Heart right ventricle (tissue), 16 donors: ENCODE measurements around the gene STK24. TPM values are rescaled to one million over a fixed set of nuclear protein-coding genes. Genes with fewer than 3 reads are reported as not detected.

Experiments
- ATAC-seq, 8 donors: fragments of 200-7000 bp; cut with Tn5 transposase; one replicate each; pipeline ENCODE4 v1.9.1; 2020; ENCODE audit warnings: mild to moderate bottlenecking in 8 of 8, moderate library complexity in 8 of 8, moderate number of reproducible peaks in 1 of 8
- DNase-seq, 2 donors: peaks; one replicate each; pipeline ENCODE4 v3.0.0-alpha.2; 2020
- H3K27ac ChIP-seq, 10 donors: fragments of 200-600 bp; sonication (generic) in 2 of 10; one replicate each; pipeline versions ENCODE4 v1.5.0 to v1.8.0; 2020 to 2022; ENCODE audit warnings: mild to moderate bottlenecking in 3 of 10
- H3K27me3 ChIP-seq, 7 donors: fragments of 200-600 bp; one replicate each; pipeline ENCODE4 v1.8.0; 2021 to 2022; ENCODE audit warnings: mild to moderate bottlenecking in 2 of 7
- H3K36me3 ChIP-seq, 9 donors: fragments of 200-600 bp; sonication (generic) in 1 of 9; one replicate each; pipeline versions ENCODE4 v1.5.0 to v1.8.0; 2020 to 2022; ENCODE audit warnings: mild to moderate bottlenecking in 2 of 9
- H3K4me1 ChIP-seq, 9 donors: fragments of 200-600 bp; sonication (generic) in 1 of 9; one replicate each; pipeline versions ENCODE4 v1.5.0 to v1.8.0; 2020 to 2022; ENCODE audit warnings: mild to moderate bottlenecking in 4 of 9
- H3K4me3 ChIP-seq, 10 donors: fragments of 200-600 bp; sonication (generic) in 2 of 10; one replicate each; pipeline versions ENCODE4 v1.5.0 to v1.8.0; 2020 to 2022; ENCODE audit warnings: mild to moderate bottlenecking in 7 of 10, moderate library complexity in 2 of 10
- H3K9me3 ChIP-seq, 11 donors: fragments of 200-600 bp in 10 of 11; sonication (generic) in 2 of 11; one replicate each; pipeline versions ENCODE4 v1.5.0 to v1.8.0; 2013 to 2022; ENCODE audit warnings: mild to moderate bottlenecking in 2 of 11, control low read depth in 1 of 11, moderate library complexity in 1 of 11
- WGBS, 2 donors: extraction: QIAGEN DNeasy Blood & Tissue Kit; methylation state at CpG; one replicate each; pipeline ENCODE4 v1.1.7; 2013; ENCODE audit warnings: inconsistent platforms in 1 of 2; 5-methylcytosine and 5-hydroxymethylcytosine counted together
- intact Hi-C, 10 donors: fragments of 100-400 bp; cut with DNase I; formaldehyde crosslinking; loops; one replicate each; pipeline versions ENCODE4 v1.11.1 to v1.14.2; 2022
- polyA plus RNA-seq, 2 donors: library from polyadenylated mRNA; stranded (reverse); fragments of 200-250 nt; gene quantifications; one replicate each; pipeline ENCODE4 v1.2.3, GENCODE V29; 2013
- total RNA-seq, 10 donors: library from RNA; stranded (reverse); fragmentation: NEBNext Ultra II Directional in 3 of 10; extraction: Animal tissue kit (Norgen Biotek cat#: 25700) in 3 of 10; gene quantifications; one replicate each; pipeline versions ENCODE4 v1.2.1 to v1.2.4, GENCODE V29; 2021 to 2023
- TF ChIP-seq, protein P1 (sequence below), 9 donors: fragments of 200-600 bp; sonication (generic) in 2 of 9; IDR thresholded peaks; one replicate each; pipeline versions ENCODE4 v1.5.0 to v1.8.0; 2021 to 2022; ENCODE audit warnings: antibody characterized with exemption in 9 of 9, mild to moderate bottlenecking in 5 of 9, moderate library complexity in 1 of 9
- donor health status: Arrhythmogenic right ventricular cardiomyopathy.
- donor health status: ischemic (EF 13 %, LVEDD 7.1; RV severe dilation, severe dysfunction).
- donor health status: healthy with polysubstance abuse.
- donor health status: DM: no; HTN: yes; CAD: no.
- donor health status: DM: no; HTN: no; CAD: no.
- donor health status: ischemic (EF 25% LVEDD 6.9; RV normal size, moderate dysfunction).
- donor health status: ischemic (EF 25% LVEDD 5.7; RV mildly dilated, moderate dysfunction).
- donor health status: healthy.
- donor health status: DM: yes; HTN: yes; CAD: no.
- donor health status: Ischemic cardiomyopathy.
- donor health status: ischemic (EF 35%, LVEDD 5.7; RV mildly dilated, moderate dysfunction).
- donor health status: nonischemic (EF 11% LVEDD 7.7; RV severe dilation, severe dysfunction).
- donor health status: DM: yes; HTN: yes; CAD: no.
- donor health status: PGD.
- donor health status: ischemic (EF 29% LVEDD 5.4; RV normal size, mild dysfunction).
- donor health status: nonischemic (EF 23%, LVEDD 6.1; RV moderate dilation, normal function).

The STK24 gene
- total and polyA plus RNA-seq, 12 donors, result 20.8 to 72.9 (median 61.5) TPM

DNA sequence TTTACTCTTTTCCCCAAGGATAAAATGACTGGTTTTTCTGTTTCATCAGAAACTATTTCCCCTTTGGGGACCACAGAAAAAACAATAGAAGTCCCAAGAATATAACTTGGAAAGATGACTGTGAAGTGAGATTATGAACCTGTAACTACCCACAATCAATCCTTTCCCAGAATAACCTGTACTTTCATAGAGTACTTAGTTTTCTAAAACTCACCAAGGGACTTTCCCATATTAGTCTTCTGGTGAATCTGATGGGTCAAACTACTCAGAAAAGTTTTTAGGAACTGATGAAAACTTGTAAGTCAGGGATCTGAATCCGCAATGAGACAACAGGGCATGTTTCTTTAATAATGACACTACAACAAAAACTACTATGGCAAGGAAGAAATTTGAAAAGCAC lies 62.6 kb downstream of the STK24 start:
- intact Hi-C loops, result no loop called here
- H3K27ac ChIP-seq, result no peak overlapping the region
- H3K36me3 ChIP-seq, result peaks cover 0 to 34% (median 3%) of the 10 kb centered on the region in 9 donors
- WGBS, 2 donors, result 91 to 96% methylated on average over 1 of the region's 1 CpG
- DNase-seq (no peak), ATAC-seq (no peak)
- H3K4me3 ChIP-seq, result no peak overlapping the region
- peaks cover 0 to 69% (median 46%) of the 10 kb centered on the region in 9 donors for H3K4me1 ChIP-seq
- H3K9me3 ChIP-seq, result no peaks in the 10 kb centered on the region
- TF ChIP-seq, protein P1, sequence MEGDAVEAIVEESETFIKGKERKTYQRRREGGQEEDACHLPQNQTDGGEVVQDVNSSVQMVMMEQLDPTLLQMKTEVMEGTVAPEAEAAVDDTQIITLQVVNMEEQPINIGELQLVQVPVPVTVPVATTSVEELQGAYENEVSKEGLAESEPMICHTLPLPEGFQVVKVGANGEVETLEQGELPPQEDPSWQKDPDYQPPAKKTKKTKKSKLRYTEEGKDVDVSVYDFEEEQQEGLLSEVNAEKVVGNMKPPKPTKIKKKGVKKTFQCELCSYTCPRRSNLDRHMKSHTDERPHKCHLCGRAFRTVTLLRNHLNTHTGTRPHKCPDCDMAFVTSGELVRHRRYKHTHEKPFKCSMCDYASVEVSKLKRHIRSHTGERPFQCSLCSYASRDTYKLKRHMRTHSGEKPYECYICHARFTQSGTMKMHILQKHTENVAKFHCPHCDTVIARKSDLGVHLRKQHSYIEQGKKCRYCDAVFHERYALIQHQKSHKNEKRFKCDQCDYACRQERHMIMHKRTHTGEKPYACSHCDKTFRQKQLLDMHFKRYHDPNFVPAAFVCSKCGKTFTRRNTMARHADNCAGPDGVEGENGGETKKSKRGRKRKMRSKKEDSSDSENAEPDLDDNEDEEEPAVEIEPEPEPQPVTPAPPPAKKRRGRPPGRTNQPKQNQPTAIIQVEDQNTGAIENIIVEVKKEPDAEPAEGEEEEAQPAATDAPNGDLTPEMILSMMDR (IDR thresholded peaks at IDR 0.05), result no peak
- H3K27me3 ChIP-seq, result no peaks in the 10 kb centered on the region

DNA sequence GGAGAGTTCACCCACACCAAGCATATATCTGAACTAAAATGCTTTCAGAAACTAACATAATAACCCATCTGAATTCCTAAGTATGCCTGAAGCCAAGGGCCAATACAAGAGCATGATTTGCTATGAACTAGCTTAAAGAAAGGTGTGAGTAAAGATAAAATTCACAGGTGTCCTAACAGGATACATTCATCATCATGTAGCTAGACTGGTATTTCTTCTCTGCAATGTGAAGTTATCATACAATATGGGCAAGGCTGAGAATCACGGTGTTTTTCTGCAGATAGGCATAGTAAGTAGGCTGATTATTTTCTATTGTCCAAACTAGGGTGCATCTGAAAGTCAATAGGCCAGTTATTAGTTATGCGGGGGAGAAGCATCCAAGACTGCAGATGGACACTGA lies 63.1 kb downstream of the STK24 start:
- 87 to 93% methylated on average over 2 of the region's 2 CpGs for WGBS, 2 donors
- no peak overlapping the region for H3K27ac ChIP-seq
- no peak overlapping the region for H3K4me3 ChIP-seq
- H3K27me3 ChIP-seq, result no peaks in the 10 kb centered on the region
- H3K36me3 ChIP-seq, result peaks cover 0 to 32% (median 3%) of the 10 kb centered on the region in 9 donors
- peaks cover 0 to 71% (median 50%) of the 10 kb centered on the region in 9 donors for H3K4me1 ChIP-seq
- TF ChIP-seq, protein P1 (IDR thresholded peaks at IDR 0.05), result no peak
- intact Hi-C loops, result no loop called here
- ATAC-seq, result no peak
- H3K9me3 ChIP-seq, result no peaks in the 10 kb centered on the region
- no peak for DNase-seq

DNA sequence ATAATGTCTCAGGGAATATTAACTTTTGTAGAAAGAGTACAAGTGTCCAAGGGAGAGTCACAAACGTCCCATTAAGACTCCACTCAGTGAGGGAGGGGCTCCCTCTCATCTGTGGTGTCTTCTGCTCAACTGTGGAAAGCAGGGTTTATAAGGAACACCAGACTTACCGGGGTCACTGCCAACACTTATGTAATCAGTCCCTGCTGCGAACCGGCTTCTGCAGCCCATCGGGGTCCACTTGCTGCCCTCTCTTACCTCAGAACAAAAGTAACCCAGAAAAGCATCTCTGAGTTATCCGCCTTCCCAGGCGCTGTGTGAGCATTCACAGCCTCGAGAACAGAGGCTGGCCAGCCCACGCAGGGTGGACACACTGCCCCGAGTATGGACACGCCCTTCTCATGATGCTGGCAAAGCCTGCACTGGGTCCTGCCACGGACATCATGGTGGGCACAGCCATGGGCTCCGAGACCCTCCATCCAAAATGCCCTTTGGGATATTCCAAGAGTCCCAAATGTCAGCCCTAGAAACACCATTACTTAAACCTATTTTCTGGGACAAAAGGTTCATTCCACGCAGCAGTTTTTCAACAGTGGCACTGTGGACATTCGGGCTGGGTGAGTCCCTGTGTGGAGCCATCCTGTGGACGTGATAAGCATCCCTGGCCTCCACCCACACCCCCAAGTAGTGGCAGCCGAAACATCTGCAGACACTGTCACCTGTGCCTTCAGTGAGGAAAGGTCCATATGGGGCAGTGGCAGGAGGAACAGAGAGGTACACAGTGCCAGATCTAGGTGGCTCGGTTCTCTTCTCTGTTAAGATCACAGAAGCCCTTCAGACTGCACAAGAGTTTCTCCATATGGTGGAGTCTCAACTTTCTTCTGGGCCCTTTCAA lies 63.9 kb downstream of the STK24 start:
- H3K4me1 ChIP-seq, result peaks cover 4 to 75% (median 58%) of the 10 kb centered on the region in 9 donors
- H3K27me3 ChIP-seq, result no peaks in the 10 kb centered on the region
- DNase-seq (no peak), ATAC-seq (peak in 1 of 8 donors; percentile 8)
- H3K9me3 ChIP-seq, result no peaks in the 10 kb centered on the region
- TF ChIP-seq, protein P1 (IDR thresholded peaks at IDR 0.05), result no peak
- H3K4me3 ChIP-seq, result no peak overlapping the region
- peaks cover 0 to 25% (median 3%) of the 10 kb centered on the region in 9 donors for H3K36me3 ChIP-seq
- H3K27ac ChIP-seq, result no peak overlapping the region
- intact Hi-C loops, result no loop called here
- WGBS, 2 donors, result 76 to 83% methylated on average over 18 of the region's 18 CpGs

GRCh38 chr13:98511435-98511834 lies 65.5 kb downstream of the STK24 start:
- peaks cover 0 to 12% (median 0%) of the 10 kb centered on the region in 9 donors for H3K36me3 ChIP-seq
- no peaks in the 10 kb centered on the region for H3K9me3 ChIP-seq
- no peak overlapping the region for H3K4me3 ChIP-seq
- 96% methylated on average over 7 of the region's 7 CpGs for WGBS, 2 donors
- intact Hi-C loops, result no loop called here
- peaks cover 16 to 82% (median 66%) of the 10 kb centered on the region in 9 donors for H3K4me1 ChIP-seq
- TF ChIP-seq, protein P1 (IDR thresholded peaks at IDR 0.05), result no peak
- no peak overlapping the region for H3K27ac ChIP-seq
- no peak for ATAC-seq
- no peak for DNase-seq
- no peaks in the 10 kb centered on the region for H3K27me3 ChIP-seq
